WERI-Rb-1 (cell line): ENCODE data around the gene MAP2K6.

Source experiments
- DNase-seq: peaks from one replicate; pipeline ENCODE4 v3.0.0-alpha.2; 2020
- H3K27ac ChIP-seq: fragments of 250-450 bp; sonication (Bioruptor Pico); 2 replicates; pipeline ENCODE4 v1.5.1; 2020; ENCODE audit warnings: mild to moderate bottlenecking, moderate library complexity
- H3K27me3 ChIP-seq: fragments of 250-450 bp; sonication (Bioruptor Pico); 2 replicates; pipeline ENCODE4 v1.5.1; 2021; ENCODE audit warnings: mild to moderate bottlenecking, low read depth, moderate library complexity; ENCODE audit not compliant: insufficient read depth, severe bottlenecking
- H3K36me3 ChIP-seq: fragments of 250-450 bp; sonication (Bioruptor Pico); 2 replicates; pipeline ENCODE4 v1.5.1; 2020; ENCODE audit warnings: mild to moderate bottlenecking, moderate library complexity
- H3K4me3 ChIP-seq: 2 replicates; pipeline ENCODE4 v1.5.1; 2011; ENCODE audit warnings: low read depth, mild to moderate bottlenecking, control low read depth, low read length
- H3K9me3 ChIP-seq: fragments of 250-450 bp; sonication (Bioruptor Pico); 2 replicates; pipeline ENCODE4 v1.5.1; 2021; ENCODE audit warnings: mild to moderate bottlenecking, moderate library complexity; ENCODE audit not compliant: severe bottlenecking
- CTCF ChIP-seq: IDR thresholded peaks from 2 replicates; pipeline ENCODE4 v1.5.1; 2011; ENCODE audit warnings: low read depth, mild to moderate bottlenecking, control low read depth, inconsistent platforms, low read length

Gene MAP2K6

GRCh38 chr17:69486779-69487637 is 72.5 kb downstream of the MAP2K6 start:
- no peaks in the 10 kb centered on the region for H3K27me3 ChIP-seq
- H3K9me3 ChIP-seq = no peaks in the 10 kb centered on the region
- no peak for TF ChIP-seq CTCF
- H3K27ac ChIP-seq = no peak overlapping the region
- H3K4me3 ChIP-seq = no peak overlapping the region
- DNase-seq = no peak
- H3K36me3 ChIP-seq = no peaks in the 10 kb centered on the region

- no peak overlapping the region for H3K4me3 ChIP-seq
- no peak for DNase-seq
- no peak overlapping the region for H3K27ac ChIP-seq
- TF ChIP-seq CTCF = no peak
- H3K9me3 ChIP-seq = no peaks in the 10 kb centered on the region
- no peaks in the 10 kb centered on the region for H3K36me3 ChIP-seq
- H3K27me3 ChIP-seq = no peaks in the 10 kb centered on the region
These were observed 74.8 kb downstream of the MAP2K6 start for GRCh38 chr17:69489313-69489712.

GRCh38 chr17:69492410-69493071 is 78.0 kb downstream of the MAP2K6 start:
- Histone ChIP-seq H3K27ac (no peak overlapping the region), H3K27me3 (no peaks in the 10 kb centered on the region), H3K36me3 (no peaks in the 10 kb centered on the region), H3K9me3 (no peaks in the 10 kb centered on the region), H3K4me3 (no peak overlapping the region)
- no peak for DNase-seq
- no peak for TF ChIP-seq CTCF

GRCh38 chr17:69495787-69496186 is 81.3 kb downstream of the MAP2K6 start:
- Histone ChIP-seq H3K9me3 (no peaks in the 10 kb centered on the region), H3K36me3 (no peaks in the 10 kb centered on the region), H3K4me3 (no peak overlapping the region), H3K27me3 (no peaks in the 10 kb centered on the region), H3K27ac (no peak overlapping the region)
- no peak for TF ChIP-seq CTCF
- no peak for DNase-seq

GRCh38 chr17:69497161-69497560 is 82.7 kb downstream of the MAP2K6 start:
- no peaks in the 10 kb centered on the region for H3K9me3 ChIP-seq
- no peaks in the 10 kb centered on the region for H3K27me3 ChIP-seq
- no peak overlapping the region for H3K4me3 ChIP-seq
- DNase-seq = no peak
- H3K36me3 ChIP-seq = no peaks in the 10 kb centered on the region
- H3K27ac ChIP-seq = no peak overlapping the region
- no peak for TF ChIP-seq CTCF
